GM21619 (cell line): ENCODE data around the gene SSC5D.
"Not testable (repeated sequence)": the region's sequence is repeated elsewhere in the genome, so short reads cannot be mapped to it uniquely, and the experiment has no call there.

Source experiments
- ATAC-seq: cut with Tn5 transposase; IDR thresholded peaks from one replicate; pipeline ENCODE4 v1.9.1; 2021; ENCODE audit not compliant: unreplicated experiment

Gene SSC5D

DNA sequence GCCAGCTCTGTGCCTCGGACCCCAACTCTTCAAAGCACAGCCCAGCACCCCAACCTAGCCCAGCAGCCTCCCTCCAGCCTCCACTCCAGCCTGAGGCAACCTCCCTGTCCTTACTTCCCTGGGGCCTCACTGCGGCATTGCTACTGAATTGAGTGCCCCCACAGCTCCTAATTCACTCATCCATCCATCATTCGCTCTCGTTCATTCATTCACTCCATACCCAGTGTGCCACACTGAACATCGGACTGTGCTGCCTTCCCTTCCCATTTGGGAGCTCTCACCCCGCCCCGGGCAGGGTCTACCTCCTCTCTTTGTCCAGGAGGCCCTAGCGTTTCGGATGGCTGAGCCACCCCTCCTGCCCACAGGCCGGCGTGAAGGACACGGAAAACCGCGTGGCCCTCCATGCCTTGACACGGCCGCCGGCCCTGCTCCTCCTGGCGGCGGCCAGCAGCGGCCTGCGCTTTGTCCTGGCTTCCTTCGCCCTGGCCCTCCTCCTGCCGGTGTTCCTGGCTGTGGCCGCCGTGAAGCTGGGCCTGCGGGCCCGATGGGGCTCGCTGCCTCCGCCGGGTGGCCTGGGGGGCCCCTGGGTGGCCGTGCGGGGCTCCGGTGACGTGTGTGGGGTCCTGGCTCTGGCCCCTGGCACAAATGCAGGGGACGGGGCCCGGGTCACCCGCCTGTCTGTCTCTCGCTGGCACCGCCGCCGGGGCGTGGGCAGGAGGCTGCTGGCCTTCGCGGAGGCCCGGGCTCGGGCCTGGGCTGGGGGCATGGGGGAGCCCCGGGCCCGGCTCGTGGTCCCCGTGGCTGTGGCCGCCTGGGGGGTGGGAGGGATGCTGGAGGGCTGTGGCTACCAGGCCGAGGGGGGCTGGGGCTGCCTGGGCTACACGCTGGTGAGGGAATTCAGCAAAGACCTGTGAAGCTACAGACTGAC, 1.9 kb upstream of the SSC5D start:
- no peak for ATAC-seq

GRCh38 chr19:55486971-55487923, 989 bp upstream of the SSC5D start:
- no peak for ATAC-seq

DNA sequence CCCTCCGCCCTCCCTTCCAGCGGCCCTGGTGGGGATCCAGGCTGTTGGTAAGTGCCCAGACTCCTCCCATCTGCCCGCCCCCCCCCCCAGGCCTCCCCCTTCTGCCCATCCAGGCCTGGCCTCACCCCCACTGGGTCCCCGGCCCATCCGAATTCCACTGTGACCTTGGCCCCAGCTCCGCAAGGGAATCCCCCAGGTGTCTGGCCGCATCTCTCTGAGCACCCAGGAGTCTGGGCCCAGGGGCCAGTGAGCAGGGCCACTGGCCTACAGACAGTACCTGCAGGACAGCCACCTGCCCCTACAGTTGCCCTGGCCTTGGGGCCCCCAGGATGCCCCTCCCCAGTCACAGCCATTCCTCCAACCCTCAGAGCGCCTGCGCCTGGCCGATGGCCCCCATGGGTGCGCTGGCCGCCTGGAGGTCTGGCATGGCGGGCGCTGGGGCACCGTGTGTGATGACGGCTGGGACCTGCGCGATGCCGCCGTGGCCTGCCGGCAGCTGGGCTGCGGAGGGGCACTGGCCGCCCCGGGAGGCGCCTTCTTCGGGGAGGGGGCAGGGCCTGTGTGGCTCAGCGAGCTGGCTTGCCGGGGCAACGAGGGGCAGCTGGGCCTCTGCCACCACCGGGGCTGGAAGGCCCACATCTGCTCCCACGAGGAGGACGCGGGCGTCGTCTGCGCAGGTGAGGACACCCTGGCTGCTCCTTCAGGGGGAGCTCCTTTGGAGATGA, 912 bp downstream of the SSC5D start:
- ATAC-seq = no peak

DNA sequence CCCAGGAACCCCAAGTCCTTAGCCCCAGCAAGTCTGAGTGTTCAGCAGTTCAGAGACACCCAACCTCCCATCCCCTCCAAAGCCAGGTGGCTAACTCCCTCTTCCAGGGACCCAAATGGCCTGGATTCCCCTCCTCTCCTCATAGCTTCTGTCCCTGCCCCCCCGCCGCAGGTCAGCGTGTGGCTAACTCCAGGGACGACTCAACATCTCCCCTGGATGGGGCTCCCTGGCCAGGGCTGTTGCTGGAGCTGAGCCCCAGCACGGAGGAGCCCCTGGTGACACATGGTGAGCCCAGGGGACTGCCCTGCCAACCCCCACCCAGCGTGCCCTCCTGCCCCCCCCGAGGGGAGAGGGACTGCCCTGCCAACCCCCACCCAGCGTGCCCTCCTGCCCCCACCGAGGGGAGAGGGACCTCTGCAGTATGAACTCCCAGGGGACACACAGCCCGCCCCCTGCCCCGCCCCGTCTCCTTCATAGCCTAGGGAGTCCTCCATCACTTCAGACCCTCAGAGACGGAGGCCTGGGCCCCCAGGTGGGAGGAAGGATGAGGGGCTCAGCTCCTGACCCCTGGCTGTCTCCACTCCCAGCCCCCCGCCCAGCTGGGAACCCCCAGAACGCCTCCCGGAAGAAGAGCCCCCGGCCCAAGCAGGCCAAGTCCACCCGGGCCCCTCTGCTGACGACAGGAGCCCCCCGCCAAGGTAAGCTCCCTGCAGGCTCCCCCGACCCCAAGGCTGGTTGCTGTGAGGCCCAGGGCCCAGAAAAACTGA, 1.7 kb downstream of the SSC5D start:
- ATAC-seq = no peak

DNA sequence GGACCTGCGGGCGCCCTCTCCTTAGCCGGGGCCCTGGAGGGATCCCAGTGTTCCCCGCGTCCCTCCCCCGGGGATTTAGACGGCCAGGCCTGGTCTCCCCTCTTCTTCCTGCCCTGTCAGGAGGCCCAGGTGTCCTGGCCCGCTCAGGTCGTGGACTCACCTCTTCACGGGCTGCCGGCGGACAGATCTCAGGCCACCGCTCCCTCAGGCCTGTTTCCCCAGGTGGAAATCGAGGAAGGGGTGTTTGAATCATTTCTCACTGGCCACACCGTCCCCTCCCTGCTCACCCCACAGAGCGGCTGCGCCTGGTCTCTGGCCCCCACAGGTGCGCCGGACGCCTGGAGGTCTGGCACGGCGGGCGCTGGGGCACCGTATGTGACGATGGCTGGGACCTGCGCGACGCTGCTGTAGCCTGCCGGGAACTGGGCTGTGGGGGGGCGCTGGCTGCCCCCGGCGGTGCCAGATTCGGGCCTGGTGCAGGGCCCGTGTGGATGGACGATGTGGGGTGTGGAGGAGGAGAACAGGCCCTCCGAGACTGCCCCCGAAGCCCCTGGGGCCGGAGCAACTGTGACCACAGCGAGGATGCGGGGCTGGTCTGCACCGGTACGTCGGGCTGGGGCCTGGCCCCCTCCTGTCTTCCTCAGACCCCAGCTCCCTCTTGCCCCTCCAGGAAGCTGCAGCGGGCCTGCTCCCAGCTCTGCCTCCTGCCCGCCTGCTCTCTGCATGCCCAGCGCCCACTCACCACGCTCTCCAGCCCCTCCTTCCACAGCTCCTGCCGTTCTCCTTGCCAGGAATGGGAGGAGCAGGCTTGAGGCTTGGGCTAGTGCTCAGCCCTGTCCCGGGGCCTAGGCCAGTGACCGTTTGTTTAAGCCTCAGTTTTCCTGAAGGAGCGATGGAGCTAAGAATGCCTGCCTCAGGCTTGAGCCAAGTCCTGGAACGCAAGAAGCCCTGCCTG, 2.5 kb downstream of the SSC5D start:
- no peak for ATAC-seq

GRCh38 chr19:55491546-55492360, 3.5 kb downstream of the SSC5D start:
- no peak for ATAC-seq

DNA sequence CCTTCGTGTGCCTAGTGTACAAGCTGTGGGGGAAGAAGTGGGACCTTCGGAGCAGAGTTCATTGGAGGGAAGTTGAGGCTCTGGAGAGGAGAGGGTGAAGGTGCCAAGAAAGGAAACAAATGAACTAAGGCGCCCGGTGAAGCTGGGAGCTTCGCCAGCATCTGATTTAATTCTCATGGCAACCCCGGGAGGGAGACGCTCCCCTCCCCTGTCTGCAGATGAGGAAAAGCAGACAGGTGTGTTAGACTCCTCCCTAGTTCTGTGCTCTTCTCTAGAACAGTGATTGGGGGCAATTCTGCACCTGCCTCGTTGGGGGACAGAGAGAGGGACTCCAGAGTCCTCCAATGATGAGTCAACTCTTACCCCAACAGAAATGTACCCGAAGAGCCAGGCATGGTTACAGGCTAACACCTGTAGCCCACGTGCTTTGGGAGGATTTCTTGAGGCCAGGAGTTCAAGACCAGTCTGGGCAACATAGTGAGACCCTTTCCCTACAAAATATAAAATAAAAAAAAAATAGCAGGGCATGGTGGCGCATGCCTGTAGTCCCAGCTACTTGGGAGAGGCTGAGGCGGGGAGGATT, 4.2 kb downstream of the SSC5D start:
- ATAC-seq = no peak

- ATAC-seq = no peak
These were observed 4.9 kb downstream of the SSC5D start for GRCh38 chr19:55493052-55493644.

DNA sequence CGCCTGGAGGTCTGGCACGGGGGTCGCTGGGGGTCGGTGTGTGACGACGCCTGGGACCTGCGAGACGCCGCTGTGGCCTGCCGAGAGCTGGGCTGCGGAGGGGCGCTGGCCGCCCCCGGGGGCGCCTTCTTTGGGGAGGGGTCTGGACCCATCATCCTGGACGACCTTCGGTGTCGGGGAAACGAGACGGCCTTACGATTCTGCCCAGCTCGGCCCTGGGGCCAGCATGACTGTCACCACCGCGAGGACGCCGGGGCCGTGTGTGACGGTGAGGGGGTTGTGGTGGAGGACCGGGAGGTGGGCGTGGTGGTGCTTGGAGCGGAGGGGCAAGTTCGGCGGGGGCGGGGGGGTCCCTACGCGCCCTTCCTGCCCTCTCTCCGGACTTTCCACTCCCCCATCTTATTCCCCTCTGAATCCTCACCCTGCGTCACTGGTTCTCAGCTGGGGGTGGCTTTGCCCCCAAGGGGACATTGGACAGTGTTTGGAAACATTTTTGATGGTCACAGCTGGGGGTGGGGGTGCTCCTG, 5.5 kb downstream of the SSC5D start:
- no peak for ATAC-seq

DNA sequence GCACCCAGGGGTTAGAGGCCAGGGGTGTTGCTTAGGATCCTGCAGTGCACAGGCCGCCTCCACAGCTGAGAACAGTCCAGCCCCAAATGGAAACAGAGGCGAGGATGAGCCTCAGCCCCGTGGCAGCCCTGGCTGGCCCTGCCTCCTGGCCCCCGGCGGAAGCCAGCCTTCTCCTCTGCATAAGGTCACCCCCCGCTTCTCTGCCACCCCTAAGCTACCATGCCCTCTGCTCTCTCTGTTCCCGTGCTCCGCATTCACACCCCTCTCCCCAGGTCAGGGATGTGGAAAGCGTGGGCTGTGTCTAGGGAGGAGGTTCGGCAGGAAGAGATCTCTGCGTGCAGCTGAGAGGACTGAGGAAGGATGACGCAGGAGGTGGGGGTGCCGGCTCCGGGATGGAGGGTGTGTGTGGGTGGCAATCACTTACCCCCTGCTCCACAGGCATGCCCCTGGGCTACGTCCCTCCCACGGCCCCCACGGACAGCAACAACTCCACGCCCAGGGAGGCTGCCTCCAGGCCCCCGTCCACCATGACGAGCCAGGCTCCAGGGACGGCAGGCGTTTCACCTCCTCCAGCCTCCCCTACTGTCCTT, 6.0 kb downstream of the SSC5D start:
- ATAC-seq = no peak

GRCh38 chr19:55495646-55496349, 7.6 kb downstream of the SSC5D start:
- no peak for ATAC-seq

DNA sequence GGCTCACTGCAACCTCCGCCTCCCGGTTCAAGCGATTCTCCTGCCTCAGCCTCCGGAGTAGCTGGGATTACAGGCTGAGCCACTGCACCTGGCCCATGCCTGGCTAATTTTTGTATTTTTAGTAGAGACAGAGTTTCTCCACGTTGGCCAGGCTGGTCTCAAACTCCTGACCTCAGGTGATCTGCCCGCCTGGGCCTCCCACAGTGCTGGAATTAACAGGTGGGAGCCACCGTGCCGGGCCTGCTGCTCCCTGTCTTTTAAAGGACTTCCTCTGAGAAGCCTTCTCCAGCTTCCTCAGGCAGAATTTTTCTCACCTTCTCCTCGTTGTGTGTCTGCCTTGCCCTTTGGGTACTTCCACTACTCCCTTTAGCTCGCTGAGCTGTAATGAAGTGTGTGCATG, 8.6 kb downstream of the SSC5D start:
- ATAC-seq = not testable (repeated sequence)

DNA sequence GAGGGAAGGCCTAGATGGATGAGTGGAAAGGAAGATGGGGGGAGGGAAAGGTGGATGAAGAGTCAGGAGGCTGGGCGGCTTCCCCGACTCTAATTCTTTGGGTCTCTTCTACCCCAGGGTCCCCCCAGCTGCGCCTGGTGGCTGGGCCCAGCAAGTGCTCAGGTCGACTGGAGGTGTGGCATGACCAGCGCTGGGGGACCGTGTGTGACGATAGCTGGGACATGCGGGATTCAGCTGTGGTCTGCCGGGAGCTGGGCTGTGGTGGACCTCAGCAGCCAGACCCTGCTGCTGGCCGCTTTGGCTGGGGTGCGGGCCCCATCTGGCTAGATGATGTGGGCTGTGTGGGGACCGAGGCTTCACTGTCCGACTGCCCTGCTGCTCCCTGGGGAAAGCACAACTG, 9.5 kb downstream of the SSC5D start:
- no peak for ATAC-seq

DNA sequence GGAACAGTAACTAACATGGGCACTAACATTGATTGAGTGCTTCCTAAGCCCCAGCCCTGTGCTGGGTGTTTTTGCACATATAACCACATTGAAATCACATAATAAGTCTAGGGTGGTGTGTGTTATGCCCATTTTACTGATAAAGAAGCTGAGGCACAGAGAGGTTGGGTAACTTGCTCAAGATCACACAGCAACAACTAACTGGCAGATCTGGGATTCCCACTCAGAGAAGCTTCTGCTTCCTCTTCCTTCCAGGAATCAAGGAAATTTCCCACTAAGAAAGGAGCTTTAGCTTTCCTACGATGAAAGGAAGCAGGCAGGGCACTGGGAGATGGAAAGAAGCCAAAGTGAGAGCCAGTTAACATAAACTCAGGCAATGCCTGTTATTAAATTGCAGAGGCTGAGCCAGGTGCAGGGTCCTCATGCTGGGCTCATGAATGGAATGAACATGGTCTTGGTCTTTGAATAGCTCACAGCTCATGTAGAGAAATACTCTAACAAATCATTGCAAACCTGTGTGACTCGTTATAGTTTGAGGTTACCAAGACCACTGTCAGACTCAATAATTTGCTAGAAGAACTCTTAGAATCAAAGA, 10.1 kb downstream of the SSC5D start:
- no peak for ATAC-seq

- ATAC-seq = no peak
These were observed 12.2 kb downstream of the SSC5D start for GRCh38 chr19:55500368-55500952.
